Inflammatory macrophage treated with lipopolysaccharide for 1 hour (primary cell): ENCODE results near the gene RYR2.
"Not testable (repeated sequence)": the region's sequence is repeated elsewhere in the genome, so short reads cannot be mapped to it uniquely, and the experiment has no call there.

ENCODE experiments used
- DNase-seq, 2 donors: peaks; one replicate each; pipeline ENCODE4 v3.0.0-alpha.2; 2020 to 2022

RYR2 gene

DNA sequence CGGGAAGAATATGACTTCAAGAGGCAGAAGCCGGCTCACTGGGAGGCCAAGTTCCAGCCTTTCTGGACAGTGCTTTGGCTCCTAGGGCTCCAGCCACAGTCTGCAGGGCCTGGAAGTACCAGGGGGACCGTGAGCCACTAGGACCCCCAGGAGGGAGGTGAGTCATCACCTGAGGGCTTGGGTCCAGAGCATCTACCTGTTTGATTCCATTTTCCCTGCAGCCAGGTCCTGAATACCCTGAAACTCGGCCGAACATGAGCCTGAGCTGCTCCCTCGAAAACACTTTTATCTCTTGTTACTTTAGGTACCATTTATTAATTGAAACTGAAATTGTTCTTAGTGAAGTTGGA, 164.1 kb downstream of the RYR2 start:
- DNase-seq = no peak

DNA sequence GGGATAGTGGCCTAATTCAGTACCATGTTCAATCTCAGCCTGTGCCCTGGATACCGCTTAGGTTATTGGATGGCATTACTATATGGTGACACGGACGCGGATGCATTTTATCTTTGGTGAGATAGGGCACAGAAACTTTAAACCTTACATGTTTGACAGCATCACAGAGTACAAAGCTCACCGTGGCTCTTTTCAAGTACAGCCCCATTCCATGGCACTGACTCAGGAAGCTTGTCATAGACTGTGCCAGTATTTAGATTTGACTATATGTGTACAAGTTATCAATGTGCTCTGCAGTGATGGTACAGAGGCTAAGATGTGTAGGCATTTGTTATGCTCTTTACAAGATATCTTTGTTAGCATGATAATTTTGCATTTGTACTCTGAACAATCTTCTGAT, 169.0 kb downstream of the RYR2 start:
- DNase-seq = no peak

- DNase-seq = no peak
These were observed 169.6 kb downstream of the RYR2 start for GRCh38 chr1:237211540-237211939.

GRCh38 chr1:237219751-237220642, 178.0 kb downstream of the RYR2 start:
- no peak for DNase-seq

DNA sequence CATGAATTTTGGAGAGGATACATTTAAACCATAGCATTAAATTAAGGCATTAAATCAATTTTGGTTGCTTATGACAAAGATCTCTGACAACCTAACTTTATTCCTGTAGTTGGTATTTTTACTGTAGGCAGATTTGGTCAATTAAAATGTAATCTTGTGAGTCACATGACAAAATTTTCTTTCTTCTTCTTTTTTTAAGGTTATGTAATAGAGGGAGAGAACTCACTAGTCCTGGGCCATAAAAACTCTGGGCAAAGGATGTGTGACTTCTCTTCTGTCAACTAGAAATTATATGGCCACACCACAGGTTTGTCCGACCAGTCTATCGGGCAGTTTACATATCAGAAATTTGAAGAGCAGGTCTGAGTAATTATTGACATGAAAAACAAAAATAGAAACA, 181.4 kb downstream of the RYR2 start:
- DNase-seq = no peak

- no peak for DNase-seq
These were observed 184.4 kb downstream of the RYR2 start for GRCh38 chr1:237226177-237226944.

GRCh38 chr1:237227476-237227875, 185.5 kb downstream of the RYR2 start:
- no peak for DNase-seq

- DNase-seq = no peak
These were observed 186.4 kb downstream of the RYR2 start for GRCh38 chr1:237228421-237228820.

GRCh38 chr1:237229333-237229732, 187.3 kb downstream of the RYR2 start:
- no peak for DNase-seq

DNA sequence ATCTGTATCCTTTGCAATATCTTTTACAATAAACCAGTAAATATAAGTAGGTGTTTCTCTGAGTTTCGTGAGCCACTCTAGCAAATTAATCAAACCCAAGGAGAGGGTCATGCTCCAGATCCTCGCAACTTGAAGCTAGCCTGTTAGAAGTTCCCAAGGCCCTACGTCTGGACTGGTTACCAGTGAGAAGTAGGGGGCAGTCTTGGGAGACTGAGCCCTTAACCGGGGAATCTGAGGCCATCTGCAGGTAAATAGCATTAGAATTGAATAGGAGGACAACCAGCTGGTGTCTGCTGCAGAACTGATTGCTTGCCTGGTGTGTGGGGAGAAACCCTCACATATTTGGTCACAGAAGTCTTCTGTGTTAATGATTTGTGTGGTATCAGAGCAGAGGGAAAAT, 190.5 kb downstream of the RYR2 start:
- no peak for DNase-seq

DNA sequence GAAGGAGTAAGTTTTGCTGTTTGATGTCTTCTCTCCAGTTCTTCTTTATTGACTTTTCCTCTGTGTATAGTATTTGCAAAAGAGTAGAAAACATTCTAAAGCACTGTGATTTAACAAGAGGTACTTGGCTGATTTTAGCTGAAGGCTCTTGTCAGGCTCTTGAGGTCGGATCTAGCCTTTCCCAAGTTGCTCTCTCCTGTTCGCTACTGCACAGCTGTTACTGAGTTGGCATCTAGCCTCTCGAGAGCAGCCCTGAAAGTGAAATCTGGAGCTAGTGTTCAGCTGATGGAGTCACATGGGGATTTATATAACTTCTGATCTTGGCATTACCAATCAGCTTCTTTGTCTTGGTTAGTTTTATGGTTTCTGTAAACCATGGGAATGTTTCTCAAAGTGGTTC, 193.1 kb downstream of the RYR2 start:
- DNase-seq = no peak

DNA sequence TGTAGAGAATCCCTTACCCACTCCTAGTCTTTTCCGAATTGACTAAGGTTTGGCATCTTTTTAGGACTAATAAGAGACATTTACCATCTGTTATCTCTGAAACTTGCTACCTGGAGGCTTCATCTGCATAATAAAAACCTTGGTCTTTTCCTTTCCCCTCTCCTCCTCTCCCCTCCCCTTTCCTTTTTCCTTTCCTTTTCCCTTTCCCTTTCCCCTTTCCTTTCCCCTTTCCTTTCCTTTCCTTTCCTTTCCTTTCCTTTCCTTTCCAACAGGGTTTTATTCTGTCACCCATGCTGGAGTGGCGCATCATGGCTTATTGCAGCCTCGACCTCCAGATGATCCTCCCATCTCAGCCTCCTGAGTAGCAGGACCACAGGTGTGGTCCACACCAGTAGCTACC, 195.7 kb downstream of the RYR2 start:
- DNase-seq = no peak

DNA sequence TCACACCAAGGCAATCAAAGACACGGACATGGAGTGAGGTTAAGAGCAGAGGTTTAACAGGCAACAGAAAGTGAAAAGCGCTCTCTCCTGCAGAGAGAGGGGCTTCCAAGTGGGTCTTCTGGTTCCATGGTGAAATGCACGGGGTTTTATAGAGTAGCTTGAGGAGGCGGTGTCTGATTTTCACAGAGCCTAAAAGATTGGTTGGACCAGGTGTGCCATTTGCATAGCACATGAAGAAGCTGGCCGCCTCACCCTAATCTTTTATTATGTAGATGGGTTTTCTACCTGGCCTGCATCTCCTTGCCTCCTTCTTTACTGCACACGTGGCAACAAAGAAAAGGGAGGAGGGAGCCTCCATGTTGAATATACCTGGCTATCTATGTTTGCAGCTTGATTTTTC, 197.3 kb downstream of the RYR2 start:
- DNase-seq = no peak

- no peak for DNase-seq
These were observed 199.1 kb downstream of the RYR2 start for GRCh38 chr1:237241038-237241437.

- DNase-seq = no peak
These were observed 202.8 kb downstream of the RYR2 start for GRCh38 chr1:237244778-237245177.

DNA sequence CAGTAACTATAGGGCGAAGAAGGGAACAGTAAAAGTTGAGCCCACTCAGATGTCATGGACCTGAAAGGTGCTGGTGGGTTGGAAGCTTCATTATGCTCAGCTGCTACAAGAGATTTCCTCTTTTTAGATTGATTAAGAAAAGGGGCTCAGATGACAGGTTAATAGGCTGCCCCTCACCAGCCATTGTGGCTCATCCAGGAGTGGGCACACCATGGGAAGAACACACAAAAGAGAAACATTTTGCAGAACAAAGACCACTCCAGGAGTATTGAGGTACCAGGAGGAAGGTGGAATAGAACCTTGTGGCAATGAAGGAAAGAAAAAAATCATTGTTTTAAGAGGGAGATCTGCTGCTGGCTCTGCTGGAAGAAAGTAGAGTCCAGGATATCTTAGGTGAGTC, 205.5 kb downstream of the RYR2 start:
- DNase-seq = no peak

DNA sequence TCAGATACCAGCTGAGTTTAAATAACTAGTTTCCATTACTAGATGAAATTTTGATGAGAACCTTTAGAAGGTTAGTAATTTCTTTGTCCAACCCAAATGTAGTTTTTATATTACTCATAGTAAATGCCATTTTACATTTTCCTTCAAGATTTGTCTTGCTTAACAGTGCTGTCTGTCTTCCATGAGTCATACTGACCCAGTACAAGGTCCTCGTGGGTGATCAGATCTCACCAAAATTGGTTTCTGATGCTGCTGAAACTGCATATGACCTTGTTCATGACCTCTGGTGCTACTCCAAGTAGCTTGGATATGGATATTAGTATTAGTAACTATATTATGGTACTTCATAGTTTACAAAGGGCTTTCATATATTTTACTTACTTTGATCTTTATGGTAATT, 207.1 kb downstream of the RYR2 start:
- no peak for DNase-seq

- DNase-seq = no peak
These were observed 208.1 kb downstream of the RYR2 start for GRCh38 chr1:237250055-237250454.

GRCh38 chr1:237255071-237255470, 213.1 kb downstream of the RYR2 start:
- DNase-seq = no peak

DNA sequence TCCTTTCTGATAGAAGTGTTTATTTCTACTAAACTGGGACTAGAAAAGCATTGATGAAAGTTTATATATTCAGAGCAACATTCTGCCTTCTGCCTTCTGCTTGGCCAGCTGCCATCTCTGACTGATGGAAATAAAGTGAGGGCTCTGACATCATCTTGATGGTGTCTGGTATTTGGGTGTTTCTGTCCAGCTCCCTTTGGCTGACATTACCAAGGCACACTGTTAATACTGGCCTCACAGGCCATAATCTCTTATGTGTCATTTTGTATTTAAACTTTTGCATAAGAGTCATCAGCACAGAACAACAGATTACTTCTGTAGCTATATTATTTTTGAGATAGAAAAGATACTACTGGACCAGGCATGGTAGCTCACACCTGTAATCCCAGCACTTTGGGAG, 216.9 kb downstream of the RYR2 start:
- no peak for DNase-seq

DNA sequence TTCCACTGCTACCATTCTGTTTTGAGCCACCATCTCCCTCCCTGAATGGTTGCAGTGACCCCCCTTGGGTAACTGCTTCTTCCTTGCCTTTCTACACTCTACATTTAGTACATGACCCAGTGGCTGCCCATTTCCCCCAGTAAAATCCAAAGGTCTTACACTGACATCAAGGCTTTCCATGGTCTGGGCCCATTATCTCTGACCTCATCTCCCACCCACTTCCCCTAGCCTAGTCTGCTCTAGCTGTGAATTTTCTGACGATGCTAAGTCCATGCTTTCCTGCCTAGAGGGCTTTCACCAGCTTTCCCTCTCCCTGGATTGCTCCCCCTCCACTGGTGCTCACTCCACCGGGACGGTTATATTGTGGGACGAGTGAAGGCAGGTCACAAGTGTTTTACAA, 219.2 kb downstream of the RYR2 start:
- no peak for DNase-seq

DNA sequence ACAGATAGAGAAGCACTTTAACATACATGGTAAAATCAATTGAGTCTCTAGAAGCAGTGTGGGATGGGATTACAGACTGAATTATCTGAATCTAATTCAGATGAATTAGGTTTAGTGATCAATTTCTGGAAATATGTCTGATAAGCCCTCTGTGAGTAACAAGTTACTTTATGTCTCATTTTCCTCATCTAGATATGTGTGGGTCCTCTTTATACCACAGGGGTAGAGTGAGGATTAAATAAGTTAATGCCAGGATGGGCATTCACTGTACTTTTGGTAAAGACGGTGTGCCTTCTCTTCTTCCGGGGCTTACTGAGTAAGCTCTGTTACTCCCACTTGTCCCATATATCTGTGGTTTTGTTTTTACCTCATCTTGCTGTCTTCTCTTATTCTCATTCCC, 225.8 kb downstream of the RYR2 start:
- no peak for DNase-seq

DNA sequence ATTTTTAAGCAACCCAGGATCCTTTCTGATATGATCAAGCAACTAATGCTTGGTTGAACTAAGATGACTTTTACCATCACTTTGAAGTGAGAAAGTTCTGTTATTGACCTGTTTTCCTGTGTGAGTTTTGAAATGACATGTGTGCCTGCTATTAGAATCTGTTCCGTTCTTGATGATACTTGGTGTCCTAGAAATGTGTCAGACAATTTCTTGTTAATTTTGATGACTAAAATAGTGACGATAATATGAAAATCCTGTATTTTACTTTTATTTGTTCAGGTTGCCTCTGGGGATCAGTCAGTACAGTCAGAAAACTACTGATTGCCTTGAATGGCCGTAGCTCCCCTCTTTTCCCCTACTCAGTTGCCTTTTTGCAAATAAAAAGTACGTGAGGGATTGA, 228.0 kb downstream of the RYR2 start:
- no peak for DNase-seq

DNA sequence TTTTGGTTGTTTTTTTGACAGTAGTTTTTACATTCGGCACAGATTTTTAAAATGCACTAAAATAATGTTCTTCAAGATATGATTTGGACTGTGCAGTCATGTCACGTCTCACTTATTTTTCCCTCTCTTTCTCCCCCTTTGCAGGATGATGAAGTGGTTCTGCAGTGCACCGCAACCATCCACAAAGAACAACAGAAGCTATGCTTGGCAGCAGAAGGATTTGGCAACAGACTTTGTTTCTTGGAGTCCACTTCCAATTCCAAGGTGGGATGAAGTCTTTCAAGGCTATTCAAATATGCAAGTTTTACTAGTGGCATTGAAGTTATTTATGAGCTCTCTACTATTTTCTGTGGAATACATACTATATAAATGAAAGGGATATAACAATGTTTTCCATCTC, 228.4 kb downstream of the RYR2 start:
- DNase-seq = no peak

DNA sequence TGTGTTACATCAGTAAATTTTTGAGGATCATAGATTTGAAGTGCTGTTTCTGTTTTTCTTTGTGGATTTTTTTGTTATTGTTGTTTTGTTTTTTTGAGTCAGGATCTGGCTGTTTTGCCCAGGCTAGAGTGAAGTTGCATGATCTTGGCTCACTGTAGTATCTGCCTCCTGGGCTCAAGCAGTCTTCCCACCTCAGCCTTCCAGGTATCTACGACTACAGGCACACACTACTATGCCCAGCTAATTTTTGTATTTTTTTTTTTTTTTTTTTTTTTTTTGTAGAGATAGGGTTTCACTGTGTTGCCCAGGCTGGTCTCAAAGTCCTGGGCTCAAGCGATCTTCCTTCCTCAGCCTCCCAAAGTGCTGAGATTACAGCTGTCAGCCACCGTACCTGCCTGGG, 236.0 kb downstream of the RYR2 start:
- not testable (repeated sequence) for DNase-seq
